Lung (tissue), 12 donors: ENCODE data around the gene KIF1B. TPM values are rescaled to one million over a fixed set of nuclear protein-coding genes. Genes with fewer than 3 reads are reported as not detected.

Experiments used
- ATAC-seq: fragments of 200-7000 bp; cut with Tn5 transposase; one replicate; pipeline ENCODE4 v1.9.1; 2020; ENCODE audit warnings: moderate number of reproducible peaks; ENCODE audit not compliant: insufficient read depth, low FRiP score
- DNase-seq, 3 donors: peaks; one replicate each; pipeline ENCODE4 v3.0.0-alpha.2; 2013 to 2017
- H3K27ac ChIP-seq, 2 donors: one replicate each; pipeline ENCODE4 v1.5.1; 2013; ENCODE audit warnings: mild to moderate bottlenecking in 2 of 2, moderate library complexity in 2 of 2, control low read depth in 1 of 2, inconsistent platforms in 1 of 2, low read depth in 1 of 2, low read length in 1 of 2
- H3K27me3 ChIP-seq, 3 donors: one replicate each; pipeline ENCODE4 v1.5.1; 2013; ENCODE audit warnings: low read length in 2 of 3; ENCODE audit not compliant: control insufficient read depth in 3 of 3, insufficient read depth in 3 of 3
- H3K36me3 ChIP-seq, 4 donors: one replicate each; pipeline ENCODE4 v1.5.1; 2013; ENCODE audit warnings: low read length in 4 of 4, mild to moderate bottlenecking in 1 of 4, moderate library complexity in 1 of 4; ENCODE audit not compliant: control insufficient read depth in 4 of 4, insufficient read depth in 4 of 4
- H3K4me1 ChIP-seq, 5 donors: one replicate each; pipeline ENCODE4 v1.5.1; 2013; ENCODE audit warnings: low read length in 5 of 5, mild to moderate bottlenecking in 2 of 5, moderate library complexity in 1 of 5; ENCODE audit not compliant: control insufficient read depth in 5 of 5, insufficient read depth in 5 of 5
- H3K4me3 ChIP-seq: one replicate; pipeline ENCODE4 v1.5.1; 2013; ENCODE audit warnings: mild to moderate bottlenecking, control low read depth, moderate library complexity
- H3K9ac ChIP-seq, 2 donors: one replicate each; pipeline ENCODE4 v1.5.1; 2013; ENCODE audit warnings: low read length in 2 of 2, control low read depth in 1 of 2; ENCODE audit not compliant: insufficient read depth in 1 of 2
- H3K9me3 ChIP-seq, 4 donors: one replicate each; pipeline ENCODE4 v1.5.1; 2013; ENCODE audit warnings: low read length in 3 of 4, mild to moderate bottlenecking in 1 of 4, moderate library complexity in 1 of 4; ENCODE audit not compliant: control insufficient read depth in 4 of 4, insufficient read depth in 3 of 4
- CTCF ChIP-seq: IDR thresholded peaks from 2 replicates; pipeline ENCODE4 v1.5.1; 2012; ENCODE audit warnings: mild to moderate bottlenecking; ENCODE audit errors: control extremely low read depth, extremely low read depth
- WGBS, 2 donors: extraction: QIAGEN DNeasy Blood & Tissue Kit; methylation state at CpG; one replicate each; pipeline ENCODE4 v1.1.7; 2013; 5-methylcytosine and 5-hydroxymethylcytosine counted together
- polyA plus RNA-seq, 2 donors: library from polyadenylated mRNA; stranded (reverse); fragments of 200-250 nt; gene quantifications; one replicate each; pipeline ENCODE4 v1.2.1, GENCODE V29; 2013
- total RNA-seq, 2 donors: library from RNA; depleted of rRNA in 1 of 2; stranded (reverse); fragments of >200 nt in 1 of 2; gene quantifications; one replicate each; pipeline ENCODE4 v1.2.1, GENCODE V29; 2014 to 2021
- donor health status: control.
- donor health status: control.
- donor health status: Bipolar disorder and iron deficiency.
- donor health status: healthy.
- donor health status: DM: yes; HTN: yes; CAD: no.

Gene KIF1B
- total and polyA plus RNA-seq, 4 donors, result 9.7 to 64.0 (median 24.4) TPM

DNA sequence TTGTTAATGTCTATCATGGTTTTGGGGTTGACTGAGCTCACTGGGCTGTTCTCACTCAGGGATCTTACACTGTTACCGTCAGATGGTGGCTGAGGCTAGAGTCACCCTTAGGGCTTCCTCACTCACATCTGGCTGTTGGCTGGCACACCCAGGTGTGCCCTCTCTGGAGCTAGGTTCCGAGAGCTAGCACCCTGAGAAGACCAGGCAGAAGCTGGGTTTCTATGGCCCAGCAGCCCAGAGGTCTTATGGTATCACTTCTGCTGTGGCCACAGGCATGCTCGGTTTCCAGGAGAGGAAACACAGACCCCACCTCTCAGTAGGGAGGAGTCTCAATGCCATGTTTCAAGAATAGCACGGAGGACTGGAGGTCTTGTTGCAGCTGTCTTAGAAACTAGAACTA, 20.7 kb upstream of the KIF1B start:
- WGBS, 2 donors, result 56 to 59% methylated on average over 4 of the region's 4 CpGs
- Histone ChIP-seq H3K9ac (no peak overlapping the region), H3K27me3 (no peaks in the 10 kb centered on the region), H3K4me3 (no peak overlapping the region), H3K4me1 (no peaks in the 10 kb centered on the region), H3K9me3 (peaks cover 0 to 1% (median 0%) of the 10 kb centered on the region in 4 donors), H3K27ac (no peak overlapping the region), H3K36me3 (no peaks in the 10 kb centered on the region)
- ATAC-seq (no peak), DNase-seq (no peak)
- TF ChIP-seq CTCF, result no peak

DNA sequence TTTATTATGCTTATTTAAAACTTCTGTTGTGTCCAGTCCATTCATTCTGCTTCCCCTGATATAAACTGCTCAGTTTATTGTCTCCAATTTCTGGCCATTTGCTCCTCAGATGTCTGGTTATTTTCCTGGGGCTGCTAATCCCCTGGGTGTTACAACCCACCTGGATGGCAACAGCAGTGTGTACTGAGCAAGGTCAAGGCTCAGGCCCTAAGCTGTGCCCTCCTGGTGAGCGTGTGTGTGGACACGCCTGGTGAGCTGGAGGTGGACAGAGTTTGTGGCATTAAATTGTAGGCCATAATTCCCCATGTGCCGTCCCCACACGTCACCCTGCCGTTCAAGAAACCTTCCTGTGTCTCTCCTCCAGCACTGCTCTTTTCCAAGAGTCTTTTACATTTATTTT, 18.1 kb upstream of the KIF1B start:
- DNase-seq (no peak), ATAC-seq (no peak)
- H3K9ac ChIP-seq, result no peak overlapping the region
- H3K36me3 ChIP-seq, result no peaks in the 10 kb centered on the region
- H3K4me1 ChIP-seq, result peaks cover 0 to 4% (median 0%) of the 10 kb centered on the region in 5 donors
- WGBS, 2 donors, result 88 to 94% methylated on average over 5 of the region's 5 CpGs
- TF ChIP-seq CTCF, result no peak
- H3K27ac ChIP-seq, result no peak overlapping the region
- no peaks in the 10 kb centered on the region for H3K9me3 ChIP-seq
- no peak overlapping the region for H3K4me3 ChIP-seq
- no peaks in the 10 kb centered on the region for H3K27me3 ChIP-seq

- no peak for ATAC-seq
- H3K27ac ChIP-seq, result no peak overlapping the region
- H3K27me3 ChIP-seq, result no peaks in the 10 kb centered on the region
- H3K36me3 ChIP-seq, result no peaks in the 10 kb centered on the region
- H3K4me1 ChIP-seq, result peaks cover 0 to 4% (median 0%) of the 10 kb centered on the region in 5 donors
- no peak overlapping the region for H3K4me3 ChIP-seq
- WGBS, 2 donors, result 74 to 84% methylated on average over 6 of the region's 6 CpGs
- no peak for DNase-seq
- H3K9me3 ChIP-seq, result no peaks in the 10 kb centered on the region
- TF ChIP-seq CTCF, result no peak
- H3K9ac ChIP-seq, result no peak overlapping the region
Observed at GRCh38 chr1:10193288-10193687, 17.1 kb upstream of the KIF1B start.

GRCh38 chr1:10195570-10195969, 14.8 kb upstream of the KIF1B start:
- Histone ChIP-seq H3K36me3 (no peaks in the 10 kb centered on the region), H3K9ac (no peak overlapping the region), H3K4me3 (no peak overlapping the region), H3K4me1 (peaks cover 0 to 4% (median 0%) of the 10 kb centered on the region in 5 donors), H3K9me3 (no peaks in the 10 kb centered on the region), H3K27me3 (no peaks in the 10 kb centered on the region), H3K27ac (no peak overlapping the region)
- 87 to 95% methylated on average over 6 of the region's 6 CpGs for WGBS, 2 donors
- ATAC-seq (no peak), DNase-seq (no peak)
- TF ChIP-seq CTCF, result no peak
